IMR-90 (cell line): ENCODE data around the gene FXYD1. TPM values are rescaled to one million over a fixed set of nuclear protein-coding genes. Genes with fewer than 3 reads are reported as not detected.

ENCODE experiments used
- ATAC-seq: fragments of 200-7000 bp; cut with Tn5 transposase; 2 replicates; pipeline ENCODE4 v1.9.1; 2020; ENCODE audit warnings: low read depth, mild to moderate bottlenecking, moderate library complexity
- BruUV-seq: library from RNA; stranded (reverse); fragments of 400-500 nt; replicated peaks from 2 replicates; lab custom pipeline; 2021; lab: Mats Ljungman, UMichigan
- CTCF ChIA-PET: fragments of 300-600 bp; formaldehyde crosslinking; extraction: SDS; loops from one replicate; lab custom pipeline; 2021; ENCODE audit warnings: antibody characterized with exemption; lab: Yijun Ruan, JAX
- POLR2A ChIA-PET: fragments of 300-600 bp; sonication (Branson Sonifier 250); formaldehyde crosslinking; loops from one replicate; lab custom pipeline; 2022; ENCODE audit warnings: antibody characterized with exemption; ENCODE audit not compliant: unreplicated experiment; lab: Charles Lee
- DNase-seq: peaks from one replicate; pipeline ENCODE4 v3.0.0; 2013
- H2AFZ ChIP-seq: replicated peaks from 2 replicates; pipeline ENCODE3; 2013; ENCODE audit warnings: low read length, mild to moderate bottlenecking; ENCODE audit not compliant: poor library complexity
- H2AK5ac ChIP-seq: 2 replicates; pipeline ENCODE4 v1.6.1; 2013; ENCODE audit warnings: low read depth, low read length, inconsistent platforms
- H2AK9ac ChIP-seq: replicated peaks from 2 replicates; pipeline ENCODE3; 2013; ENCODE audit warnings: mild to moderate bottlenecking, low read depth, low read length, moderate library complexity; ENCODE audit not compliant: poor library complexity
- H2BK120ac ChIP-seq: 2 replicates; pipeline ENCODE4 v1.6.1; 2013; ENCODE audit warnings: low read depth, low read length, inconsistent platforms
- H2BK15ac ChIP-seq: 3 replicates; pipeline ENCODE4 v1.6.1; 2013; ENCODE audit warnings: low read depth, low read length, inconsistent platforms
- H2BK20ac ChIP-seq: 2 replicates; pipeline ENCODE4 v1.6.1; 2013; ENCODE audit warnings: low read depth, mild to moderate bottlenecking, inconsistent platforms, low read length, moderate library complexity
- H2BK5ac ChIP-seq: 2 replicates; pipeline ENCODE4 v1.6.1; 2013; ENCODE audit warnings: mild to moderate bottlenecking, low read depth, low read length, inconsistent platforms; ENCODE audit not compliant: poor library complexity, severe bottlenecking
- H3K14ac ChIP-seq: replicated peaks from 2 replicates; pipeline ENCODE4 v1.6.1; 2013; ENCODE audit warnings: low read depth, low read length, inconsistent platforms
- H3K18ac ChIP-seq: 2 replicates; pipeline ENCODE4 v1.6.1; 2013; ENCODE audit warnings: low read depth, low read length, control low read depth
- H3K23ac ChIP-seq: 2 replicates; pipeline ENCODE4 v1.6.1; 2013; ENCODE audit warnings: low read depth, low read length, inconsistent platforms
- H3K27ac ChIP-seq: 2 replicates; pipeline ENCODE4 v1.5.1; 2013; ENCODE audit warnings: mild to moderate bottlenecking, control low read depth, low read length; ENCODE audit not compliant: insufficient read depth
- H3K27me3 ChIP-seq: 2 replicates; pipeline ENCODE4 v1.6.1; 2013; ENCODE audit warnings: low read length; ENCODE audit not compliant: control insufficient read depth, insufficient read depth
- H3K36me3 ChIP-seq: 2 replicates; pipeline ENCODE4 v1.6.1; 2013; ENCODE audit warnings: low read length, mixed read lengths; ENCODE audit not compliant: control insufficient read depth, insufficient read depth
- H3K4ac ChIP-seq: 2 replicates; pipeline ENCODE4 v1.6.1; 2013; ENCODE audit warnings: low read depth, low read length, inconsistent platforms
- H3K4me1 ChIP-seq: 2 replicates; pipeline ENCODE4 v1.6.1; 2013; ENCODE audit warnings: low read length, mixed read lengths; ENCODE audit not compliant: control insufficient read depth, insufficient read depth
- H3K4me2 ChIP-seq: 2 replicates; pipeline ENCODE4 v1.6.1; 2013; ENCODE audit warnings: low read depth, mild to moderate bottlenecking, control low read depth, low read length, moderate library complexity
- H3K4me3 ChIP-seq: 2 replicates; pipeline ENCODE4 v1.5.1; 2013; ENCODE audit warnings: low read depth, mild to moderate bottlenecking, control low read depth, low read length, moderate library complexity; ENCODE audit not compliant: insufficient read depth
- H3K56ac ChIP-seq: 2 replicates; pipeline ENCODE4 v1.6.1; 2013; ENCODE audit warnings: low read length, inconsistent platforms; ENCODE audit not compliant: insufficient read depth; ENCODE audit errors: extremely low read depth
- H3K79me1 ChIP-seq, 2 experiments: 2 replicates each; pipeline ENCODE4 v1.6.1; 2013; ENCODE audit warnings: low read length in 2 of 2, inconsistent platforms in 1 of 2, low read depth in 1 of 2
- H3K9ac ChIP-seq: 2 replicates; pipeline ENCODE4 v1.6.1; 2013; ENCODE audit warnings: low read depth, low read length, control low read depth
- H3K9me1 ChIP-seq: 2 replicates; pipeline ENCODE4 v1.6.1; 2013; ENCODE audit warnings: low read length, inconsistent platforms; ENCODE audit not compliant: insufficient read depth
- H3K9me3 ChIP-seq: 2 replicates; pipeline ENCODE4 v1.6.1; 2013; ENCODE audit warnings: low read length; ENCODE audit not compliant: control insufficient read depth, insufficient read depth
- H4K20me1 ChIP-seq: 2 replicates; pipeline ENCODE4 v1.6.1; 2013; ENCODE audit warnings: low read length, inconsistent platforms; ENCODE audit not compliant: insufficient read depth
- H4K5ac ChIP-seq: 2 replicates; pipeline ENCODE4 v1.6.1; 2013; ENCODE audit warnings: mild to moderate bottlenecking, low read depth, low read length, control low read depth
- H4K8ac ChIP-seq, 2 experiments: 2 replicates each; pipeline ENCODE4 v1.6.1; 2013; ENCODE audit warnings: low read depth in 2 of 2, low read length in 2 of 2, control low read depth in 1 of 2, inconsistent platforms in 1 of 2
- H4K91ac ChIP-seq: 2 replicates; pipeline ENCODE4 v1.6.1; 2013; ENCODE audit warnings: low read depth, low read length, inconsistent platforms; ENCODE audit not compliant: insufficient read depth
- BHLHE40 ChIP-seq: fragments of 150-350 bp; IDR thresholded peaks from 2 replicates; pipeline ENCODE4 v1.6.1; 2016; ENCODE audit warnings: mild to moderate bottlenecking, low read depth, low read length
- CEBPB ChIP-seq: IDR thresholded peaks from 2 replicates; pipeline ENCODE4 v1.6.1; 2012; ENCODE audit warnings: low read depth, low read length, improper control_type of control experiment
- CHD1 ChIP-seq: IDR thresholded peaks from 2 replicates; pipeline ENCODE4 v1.6.1; 2012; ENCODE audit warnings: low read depth, low read length, improper control_type of control experiment
- CTCF ChIP-seq: conservative IDR thresholded peaks from 2 replicates; pipeline ENCODE4 v1.5.1; 2012; ENCODE audit warnings: mild to moderate bottlenecking, low read depth, low read length, improper control_type of control experiment
- ELK1 ChIP-seq: fragments of 150-350 bp; IDR thresholded peaks from 2 replicates; pipeline ENCODE4 v1.6.1; 2016; ENCODE audit warnings: low read depth, mild to moderate bottlenecking, low read length, moderate library complexity, borderline replicate concordance
- FOS ChIP-seq: fragments of 150-350 bp; IDR thresholded peaks from 2 replicates; pipeline ENCODE4 v1.6.1; 2016; ENCODE audit warnings: low read depth, low read length
- MAFK ChIP-seq: IDR thresholded peaks from 2 replicates; pipeline ENCODE4 v1.6.1; 2012; ENCODE audit warnings: low read depth, low read length, improper control_type of control experiment
- MAZ ChIP-seq: IDR thresholded peaks from 2 replicates; pipeline ENCODE4 v1.6.1; 2012; ENCODE audit warnings: low read depth, mild to moderate bottlenecking, low read length, improper control_type of control experiment, moderate library complexity, borderline replicate concordance
- MXI1 ChIP-seq: IDR thresholded peaks from 2 replicates; pipeline ENCODE4 v1.6.1; 2012; ENCODE audit warnings: low read depth, mild to moderate bottlenecking, low read length, moderate library complexity, borderline replicate concordance
- NFE2L2 ChIP-seq: fragments of 150-350 bp; IDR thresholded peaks from 2 replicates; pipeline ENCODE4 v1.6.1; 2016; ENCODE audit warnings: low read depth, mild to moderate bottlenecking, low read length
- POLR2A ChIP-seq: IDR thresholded peaks from 2 replicates; pipeline ENCODE4 v1.6.1; 2012; ENCODE audit warnings: mild to moderate bottlenecking, low read depth, low read length
- RAD21 ChIP-seq: IDR thresholded peaks from 2 replicates; pipeline ENCODE4 v1.6.1; 2012; ENCODE audit warnings: low read length, improper control_type of control experiment
- RCOR1 ChIP-seq: IDR thresholded peaks from 2 replicates; pipeline ENCODE4 v1.6.1; 2012; ENCODE audit warnings: mild to moderate bottlenecking, low read length, improper control_type of control experiment; ENCODE audit not compliant: insufficient replicate concordance
- RFX5 ChIP-seq: IDR thresholded peaks from 2 replicates; pipeline ENCODE4 v1.8.0; 2012; ENCODE audit warnings: low read depth, mild to moderate bottlenecking, low read length, moderate library complexity
- SMC3 ChIP-seq: fragments of 150-350 bp; IDR thresholded peaks from 2 replicates; pipeline ENCODE4 v1.6.1; 2016; ENCODE audit warnings: low read depth, mild to moderate bottlenecking, antibody characterized with exemption, low read length, moderate library complexity
- USF2 ChIP-seq: fragments of 150-350 bp; IDR thresholded peaks from 2 replicates; pipeline ENCODE4 v1.6.1; 2017; ENCODE audit warnings: mild to moderate bottlenecking, antibody characterized with exemption, low read length, low read depth
- dilution Hi-C: fragments of 300-500 bp; cut with HindIII; formaldehyde crosslinking; loops from one replicate; pipeline ENCODE4 v1.14.3; 2018; ENCODE audit warnings: low sequenced_read_pairs; ENCODE audit not compliant: unreplicated experiment
- in situ Hi-C: fragments of 300-500 bp; cut with MboI; formaldehyde crosslinking; loops from 3 replicates; pipeline ENCODE4 v1.14.3; 2019; ENCODE audit warnings: low sequenced_read_pairs, inconsistent platforms, mixed read lengths
- intact Hi-C: fragments of 100-400 bp; cut with micrococcal nuclease; formaldehyde crosslinking; loops from 2 replicates; pipeline ENCODE4 v1.10.0; 2022
- polyA plus RNA-seq, 3 experiments: library from polyadenylated mRNA; depleted of rRNA; stranded (reverse); fragments of >200 nt; gene quantifications; 2 replicates each; pipeline ENCODE4 v1.2.3, GENCODE V29; 2012; ENCODE audit warnings: low replicate concordance in 1 of 3
- total RNA-seq: library from RNA; depleted of rRNA; stranded (reverse); fragments of >200 nt; gene quantifications from 2 replicates; pipeline ENCODE4 v1.2.3, GENCODE V29; 2012

The FXYD1 gene
- total and polyA plus RNA-seq, 2 of the 4 experiments (the other 2 are of a cell fraction), result 0.18 to 3.9 TPM

GRCh38 chr19:35132254-35132653 is 6.4 kb upstream of the FXYD1 start:
- H3K14ac ChIP-seq, result no peak overlapping the region
- TF ChIP-seq MXI1 (no peak), NFE2L2 (no peak), BHLHE40 (no peak), ELK1 (no peak), RCOR1 (no peak), CTCF (no peak), FOS (no peak), MAZ (no peak), MAFK (no peak), POLR2A (no peak), SMC3 (no peak), CHD1 (no peak), RAD21 (no peak), CEBPB (no peak), USF2 (no peak), RFX5 (no peak)
- H3K23ac ChIP-seq, result no peak overlapping the region
- no peak overlapping the region for H3K27ac ChIP-seq
- CTCF ChIA-PET, result interaction anchor here (0.9 kb wide), 1 partner anchor 65 kb away, joined by 3 read pairs; no protein-coding TSS in a partner anchor
- H3K36me3 ChIP-seq, result no peaks in the 10 kb centered on the region
- no peak overlapping the region for H2AK9ac ChIP-seq
- DNase-seq, result no peak
- in situ Hi-C loops, result no loop called here
- H3K79me1 ChIP-seq, result no peaks in the 10 kb centered on the region
- H2AK5ac ChIP-seq, result no peak overlapping the region
- intact Hi-C loops, result no loop called here
- no peak overlapping the region for H2BK20ac ChIP-seq
- no peak overlapping the region for H3K56ac ChIP-seq
- dilution Hi-C loops, result no loop called here
- H3K9me3 ChIP-seq, result no peaks in the 10 kb centered on the region
- peaks cover 20% of the 10 kb centered on the region; the same call in 1 of the 2 replicates for H3K27me3 ChIP-seq
- POLR2A ChIA-PET, result no interaction called here
- ATAC-seq, result no peak
- no peak overlapping the region for H3K18ac ChIP-seq
- H4K91ac ChIP-seq, result no peak overlapping the region
- H2BK5ac ChIP-seq, result no peak overlapping the region
- no peaks in the 10 kb centered on the region for H3K4me1 ChIP-seq
- H3K4me3 ChIP-seq, result no peak overlapping the region
- H4K5ac ChIP-seq, result no peak overlapping the region
- H2BK120ac ChIP-seq, result no peak overlapping the region
- H3K9me1 ChIP-seq, result no peaks in the 10 kb centered on the region
- H2BK15ac ChIP-seq, result no peak overlapping the region
- no peak overlapping the region for H4K8ac ChIP-seq
- H2AFZ ChIP-seq, result no peak overlapping the region
- H3K4me2 ChIP-seq, result no peak overlapping the region
- peaks cover 3% of the 10 kb centered on the region; the same call in 1 of the 2 replicates for H4K20me1 ChIP-seq
- no peak overlapping the region for H3K4ac ChIP-seq
- H3K9ac ChIP-seq, result no peak overlapping the region
- BruUV-seq, result no TSS peak
